Left hindlimb (tissue), 1 donor: ENCODE measurements around the gene LYPD6B.

Source experiments
- DNase-seq: peaks from one replicate; pipeline ENCODE4 v3.0.0-alpha.2; 2018

Gene LYPD6B

DNA sequence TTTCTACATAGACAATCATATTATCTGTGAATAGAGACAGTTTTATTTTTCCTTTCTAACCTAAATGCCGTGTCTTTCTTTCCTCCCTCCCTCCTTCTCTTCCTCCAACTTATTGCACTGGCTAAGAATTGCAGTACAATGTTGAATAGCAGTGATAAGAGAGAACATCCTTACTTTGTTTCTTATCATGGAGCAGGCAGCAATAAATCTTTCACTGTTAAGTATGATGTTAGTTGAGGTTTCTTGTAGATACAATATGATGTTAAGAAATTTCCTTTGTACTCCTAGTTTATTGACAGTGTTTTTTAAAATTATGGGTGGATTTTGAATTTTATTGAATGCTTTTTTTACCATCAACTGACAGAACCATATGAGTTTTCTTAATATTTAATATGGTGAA is 6.0 kb downstream of the LYPD6B start:
- DNase-seq, result no peak

GRCh38 chr2:149047118-149047517 is 8.6 kb downstream of the LYPD6B start:
- no peak for DNase-seq

DNA sequence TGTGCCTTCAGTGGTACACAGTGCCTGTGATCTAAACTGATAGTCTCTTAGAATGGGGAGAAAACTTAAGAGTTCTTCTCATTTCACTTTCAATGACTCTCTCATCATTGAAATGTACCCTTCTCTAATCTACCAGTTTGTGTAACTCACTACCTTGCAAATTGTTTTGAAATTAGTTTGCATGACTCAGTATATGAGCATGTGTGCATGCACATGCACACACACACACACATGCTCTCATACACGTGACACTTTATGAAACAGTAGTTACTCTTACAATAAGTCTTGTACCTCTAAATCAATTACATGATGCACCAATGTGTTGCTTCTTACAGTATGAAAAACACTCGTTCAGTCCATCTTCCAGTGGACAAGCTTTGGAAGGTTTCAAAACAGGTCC is 10.6 kb downstream of the LYPD6B start:
- DNase-seq, result no peak

GRCh38 chr2:149050188-149050587 is 11.7 kb downstream of the LYPD6B start:
- DNase-seq, result no peak

GRCh38 chr2:149055751-149056150 is 17.3 kb downstream of the LYPD6B start:
- DNase-seq, result no peak

- no peak for DNase-seq
Measured at GRCh38 chr2:149056541-149057255, 18.2 kb downstream of the LYPD6B start.

DNA sequence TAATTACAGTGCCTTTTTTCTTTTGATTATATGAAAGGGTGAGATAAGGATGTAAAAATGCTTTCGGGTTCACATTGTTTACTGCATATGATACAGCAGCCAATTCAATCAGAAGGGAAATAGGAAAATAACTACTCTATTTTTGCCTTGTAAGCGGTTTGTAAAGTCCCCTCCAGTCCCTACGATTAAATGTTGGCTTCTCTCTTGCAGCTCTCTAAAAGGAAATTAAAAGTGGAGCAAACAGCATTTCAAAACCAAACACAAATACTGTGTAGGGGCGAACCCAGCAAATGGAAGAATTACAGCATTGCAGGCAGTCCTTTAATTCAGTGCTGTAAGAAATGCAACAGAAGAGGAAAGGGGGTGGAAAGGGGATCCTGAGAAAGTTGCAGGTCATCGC is 18.9 kb downstream of the LYPD6B start:
- DNase-seq, result no peak

GRCh38 chr2:149058936-149059335 is 20.4 kb downstream of the LYPD6B start:
- DNase-seq, result no peak

GRCh38 chr2:149059822-149060221 is 21.3 kb downstream of the LYPD6B start:
- DNase-seq, result no peak

DNA sequence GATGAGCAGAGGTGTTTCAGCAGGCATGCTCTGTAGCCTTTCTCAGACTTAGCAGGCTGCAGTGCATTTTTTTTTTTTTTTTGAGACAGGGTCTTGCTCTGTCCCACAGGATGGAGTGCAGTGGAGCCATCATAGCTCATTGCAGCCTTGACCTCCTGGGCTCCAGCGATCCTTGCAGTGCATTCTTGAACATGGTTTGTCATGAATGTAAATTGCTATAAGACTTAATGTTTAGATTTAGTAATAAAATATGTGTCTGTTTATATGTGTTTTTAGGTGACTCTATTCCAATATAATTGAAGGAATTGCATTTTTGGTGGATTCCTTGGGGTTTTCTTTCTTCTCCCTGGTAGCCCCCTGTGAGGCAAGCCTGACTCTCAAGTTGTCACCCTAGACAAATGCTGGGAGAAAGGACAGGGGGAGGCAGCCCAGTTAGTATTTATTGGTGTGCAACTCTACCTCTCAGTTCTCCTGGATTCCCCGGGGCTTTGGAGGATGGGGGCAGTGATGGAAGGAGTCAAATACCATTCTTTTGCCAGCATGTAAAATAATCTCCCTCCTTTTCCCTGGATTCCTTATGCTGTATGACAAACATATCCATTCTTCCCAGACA is 22.7 kb downstream of the LYPD6B start:
- no peak for DNase-seq

- no peak for DNase-seq
Measured at GRCh38 chr2:149062531-149062930, 24.0 kb downstream of the LYPD6B start.

DNA sequence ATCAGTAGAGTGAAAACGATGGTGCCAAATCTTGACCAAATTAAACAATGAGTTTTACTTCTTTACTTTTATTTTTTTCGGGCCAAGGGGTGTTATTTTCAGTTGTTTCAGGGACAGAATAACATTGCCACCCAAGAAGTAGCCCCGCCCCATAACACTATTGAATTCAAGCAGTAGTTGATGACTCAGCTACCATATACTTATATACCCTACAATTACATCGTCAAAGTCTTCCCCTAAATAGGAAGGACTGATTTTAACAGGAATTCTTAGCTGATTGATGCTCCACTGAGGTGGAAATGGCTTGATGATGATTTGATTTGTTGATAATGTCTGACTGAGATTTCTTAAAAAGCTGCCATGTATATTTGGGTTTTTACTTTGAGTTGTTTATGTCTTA is 24.7 kb downstream of the LYPD6B start:
- DNase-seq, result no peak

DNA sequence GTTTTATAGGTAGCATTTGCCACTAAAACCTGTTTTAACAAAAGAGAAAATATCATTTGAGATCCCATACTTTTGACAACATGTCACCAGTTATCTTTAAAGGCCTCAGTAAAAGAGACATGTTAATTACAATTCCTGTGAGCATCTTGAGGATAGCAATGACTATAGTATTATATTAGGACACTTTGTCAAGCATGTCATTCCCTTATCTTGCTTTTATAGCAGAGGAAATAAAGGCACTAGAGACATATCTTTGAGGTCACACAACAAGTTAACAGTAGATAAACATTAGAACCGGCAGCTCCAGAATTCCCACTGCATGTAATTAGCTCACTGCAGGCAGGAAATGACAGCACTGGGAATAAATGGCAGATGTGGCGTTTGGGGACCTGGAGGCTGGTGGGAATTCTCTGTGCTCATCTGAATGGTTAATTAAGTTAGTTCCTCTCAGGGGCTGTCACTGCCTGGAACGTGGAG is 25.9 kb downstream of the LYPD6B start:
- no peak for DNase-seq

DNA sequence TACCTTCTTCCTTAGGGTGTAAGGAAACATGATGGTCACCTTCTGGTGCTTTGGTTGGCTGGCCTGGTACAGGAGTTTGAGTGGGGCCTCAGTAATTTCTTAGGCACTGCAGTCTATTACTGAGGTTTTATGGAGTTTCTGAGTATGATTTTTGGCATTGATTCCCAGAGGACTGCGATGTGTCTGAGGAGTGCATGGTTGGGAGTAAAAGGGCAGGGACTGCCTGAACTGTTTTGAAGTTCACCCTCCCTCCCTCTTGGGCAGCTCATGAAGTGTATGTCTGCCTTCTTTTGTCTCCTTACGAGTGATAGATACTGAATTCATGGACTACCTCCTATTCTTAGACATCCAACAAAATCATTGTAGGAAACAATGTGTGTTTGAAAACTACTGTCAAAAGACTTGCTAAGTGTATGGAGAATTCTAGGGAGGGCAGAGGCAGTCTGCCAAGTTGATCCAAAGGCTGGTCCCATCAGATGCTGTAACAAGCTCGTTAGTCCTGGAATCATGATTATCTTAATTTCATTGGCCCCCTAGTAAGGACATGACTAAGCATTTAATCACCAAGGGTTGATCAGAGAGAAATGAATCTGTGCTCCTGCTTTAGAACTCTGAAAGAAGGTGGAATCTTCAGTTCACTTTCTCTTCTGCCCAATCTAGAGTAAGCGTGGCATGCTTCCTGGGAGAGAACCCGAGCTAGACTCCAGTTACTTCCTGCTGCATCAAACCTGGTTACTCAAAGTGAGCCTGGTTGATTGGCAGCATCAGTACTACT is 26.5 kb downstream of the LYPD6B start:
- DNase-seq, result no peak

- DNase-seq, result no peak
Measured at GRCh38 chr2:149068225-149068995, 29.9 kb downstream of the LYPD6B start.

- no peak for DNase-seq
Measured at GRCh38 chr2:149068996-149069888, 30.7 kb downstream of the LYPD6B start.

GRCh38 chr2:149070681-149071320 is 32.3 kb downstream of the LYPD6B start:
- DNase-seq, result no peak

- DNase-seq, result no peak
Measured at GRCh38 chr2:149075105-149075504, 36.6 kb downstream of the LYPD6B start.

GRCh38 chr2:149075853-149076252 is 37.4 kb downstream of the LYPD6B start:
- DNase-seq, result no peak

GRCh38 chr2:149076863-149077412 is 38.4 kb downstream of the LYPD6B start:
- no peak for DNase-seq

DNA sequence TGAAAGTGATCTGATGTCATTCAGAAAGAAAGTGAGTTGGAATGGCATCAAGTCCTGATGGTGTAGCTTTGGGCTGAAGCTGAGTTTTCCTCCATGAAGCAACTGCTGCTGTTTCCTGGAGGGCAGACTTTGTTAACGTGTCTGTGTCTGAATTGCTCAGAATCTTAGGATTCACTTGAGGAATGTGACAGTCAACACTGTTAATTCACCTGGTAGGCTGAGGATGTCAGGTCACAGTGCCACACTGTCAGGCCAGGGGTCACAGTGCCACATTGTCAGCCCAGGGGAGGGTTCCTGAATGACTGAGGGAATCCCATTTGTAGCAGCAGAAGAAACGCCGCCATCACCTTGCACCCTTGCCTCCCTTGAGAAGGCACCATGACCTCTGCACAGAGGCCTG is 39.4 kb downstream of the LYPD6B start:
- DNase-seq, result no peak
